Measurements from ENCODE around the gene SEMA3A. TPM values are rescaled to one million over a fixed set of nuclear protein-coding genes. Genes with fewer than 3 reads are reported as not detected.

Gene SEMA3A
- total and polyA plus RNA-seq, 4 experiments from 2014 or later = 0.26 to 0.78 (median 0.38) TPM; not detected in 1

DNA sequence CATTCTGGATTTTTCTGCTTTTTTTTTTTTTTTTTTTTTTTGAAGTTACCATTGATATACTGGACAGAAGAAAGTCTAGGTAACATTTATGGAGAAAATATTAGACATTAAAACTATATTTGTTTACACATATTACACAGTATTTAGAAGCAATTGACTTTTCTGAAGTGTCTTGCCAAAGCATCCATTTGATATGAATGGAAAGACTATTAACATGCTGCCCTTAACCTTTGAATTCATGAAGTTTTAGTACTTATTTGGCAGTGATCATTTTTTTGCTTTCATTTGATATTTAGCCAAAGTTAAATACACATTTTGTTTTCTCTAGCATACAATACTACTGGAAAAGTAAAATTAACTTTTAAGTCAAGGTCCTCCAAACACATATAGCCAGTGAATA lies 210.0 kb downstream of the SEMA3A start:
- POLR2A ChIA-PET (ENCODE audit: partially characterized antibody) = no interaction called here
- H3K9me3 Mint-ChIP-seq = peaks cover 0 to 2% (median 0%) of the 10 kb centered on the region in 8 donors
- no peaks in the 10 kb centered on the region for H3K27me3 Mint-ChIP-seq
- H3K4me3 Mint-ChIP-seq = no peak overlapping the region
- H3K4me1 Mint-ChIP-seq = no peaks in the 10 kb centered on the region
- Histone ChIP-seq H3K27me3 (ENCODE audit: insufficient read depth, low read length) (no peaks in the 10 kb centered on the region), H3K4me1 (ENCODE audit: insufficient read depth, low read length) (no peaks in the 10 kb centered on the region), H3K4me3 (ENCODE audit: low read length in 2 of 2) (no peak overlapping the region), H3K27ac (ENCODE audit: low read depth, low read length) (no peak overlapping the region), H3K9me3 (ENCODE audit: control insufficient read depth in 1 of 2, low read length in 2 of 2) (no peaks in the 10 kb centered on the region), H3K36me3 (ENCODE audit: insufficient read depth, low read length) (no peaks in the 10 kb centered on the region)
- intact Hi-C loops (cut with micrococcal nuclease) = no loop called here
- H3K36me3 Mint-ChIP-seq = no peaks in the 10 kb centered on the region
- CTCF ChIA-PET (ENCODE audit: partially characterized antibody) = no interaction called here
- no peak overlapping the region for H3K27ac Mint-ChIP-seq
- DNase-seq = no peak

DNA sequence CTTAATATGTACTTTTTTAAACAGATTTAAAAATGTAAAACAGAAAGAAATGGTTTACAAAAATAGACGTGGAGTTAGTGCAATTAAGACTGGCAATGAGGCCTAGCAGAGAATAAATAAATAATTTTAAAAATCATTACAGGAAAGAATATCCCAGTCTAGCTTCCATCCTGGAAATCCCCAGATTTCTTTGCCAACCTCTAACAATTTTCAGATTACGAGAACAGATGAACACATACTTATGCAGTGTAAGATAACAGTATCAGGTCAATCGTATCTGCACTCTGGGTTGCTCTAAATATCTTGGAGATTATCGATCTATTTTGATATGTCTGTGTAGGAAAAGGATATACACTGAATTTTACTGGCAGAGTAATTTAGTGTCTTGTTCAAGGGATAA lies 210.5 kb downstream of the SEMA3A start:
- H3K27me3 ChIP-seq (ENCODE audit: insufficient read depth, low read length) = no peaks in the 10 kb centered on the region
- intact Hi-C loops (cut with micrococcal nuclease) = no loop called here
- POLR2A ChIA-PET (ENCODE audit: partially characterized antibody) = no interaction called here
- Mint-ChIP-seq H3K4me1 (no peaks in the 10 kb centered on the region), H3K4me3 (no peak overlapping the region), H3K36me3 (no peaks in the 10 kb centered on the region), H3K9me3 (peaks cover 0 to 2% (median 0%) of the 10 kb centered on the region in 8 donors), H3K27me3 (no peaks in the 10 kb centered on the region), H3K27ac (no peak overlapping the region)
- CTCF ChIA-PET (ENCODE audit: partially characterized antibody) = no interaction called here
- no peak overlapping the region for H3K4me3 ChIP-seq (ENCODE audit: low read length in 2 of 2)
- no peaks in the 10 kb centered on the region for H3K36me3 ChIP-seq (ENCODE audit: insufficient read depth, low read length)
- no peaks in the 10 kb centered on the region for H3K4me1 ChIP-seq (ENCODE audit: insufficient read depth, low read length)
- H3K9me3 ChIP-seq (ENCODE audit: control insufficient read depth in 1 of 2, low read length in 2 of 2) = no peaks in the 10 kb centered on the region
- no peak overlapping the region for H3K27ac ChIP-seq (ENCODE audit: low read depth, low read length)
- no peak for DNase-seq

DNA sequence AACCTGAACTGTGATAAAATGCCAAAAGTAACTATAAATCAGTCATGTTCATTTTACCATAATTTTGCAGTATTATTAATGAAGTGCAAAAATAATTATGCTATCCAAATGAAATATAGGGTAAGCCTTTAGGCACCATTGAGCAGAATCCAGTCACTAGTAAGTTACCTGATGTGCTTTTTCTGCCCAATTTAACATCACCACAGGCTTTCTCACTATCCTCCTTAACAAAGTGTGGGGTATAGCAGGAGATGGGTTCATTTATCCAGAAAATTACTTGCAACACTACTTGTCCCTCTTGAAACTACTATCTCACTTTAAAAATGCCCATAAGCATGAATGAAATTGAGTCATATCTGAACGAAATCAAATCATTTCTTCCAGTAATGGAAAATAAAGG lies 211.0 kb downstream of the SEMA3A start:
- no peak for DNase-seq
- Histone ChIP-seq H3K4me3 (ENCODE audit: low read length in 2 of 2) (no peak overlapping the region), H3K27me3 (ENCODE audit: insufficient read depth, low read length) (no peaks in the 10 kb centered on the region), H3K27ac (ENCODE audit: low read depth, low read length) (no peak overlapping the region), H3K4me1 (ENCODE audit: insufficient read depth, low read length) (no peaks in the 10 kb centered on the region), H3K9me3 (ENCODE audit: control insufficient read depth in 1 of 2, low read length in 2 of 2) (no peaks in the 10 kb centered on the region), H3K36me3 (ENCODE audit: insufficient read depth, low read length) (no peaks in the 10 kb centered on the region)
- H3K27ac Mint-ChIP-seq = no peak overlapping the region
- H3K27me3 Mint-ChIP-seq = no peaks in the 10 kb centered on the region
- H3K9me3 Mint-ChIP-seq = peaks cover 0 to 2% (median 0%) of the 10 kb centered on the region in 8 donors
- intact Hi-C loops (cut with micrococcal nuclease) = no loop called here
- H3K4me3 Mint-ChIP-seq = no peak overlapping the region
- no peaks in the 10 kb centered on the region for H3K36me3 Mint-ChIP-seq
- CTCF ChIA-PET (ENCODE audit: partially characterized antibody) = no interaction called here
- POLR2A ChIA-PET (ENCODE audit: partially characterized antibody) = no interaction called here
- no peaks in the 10 kb centered on the region for H3K4me1 Mint-ChIP-seq

DNA sequence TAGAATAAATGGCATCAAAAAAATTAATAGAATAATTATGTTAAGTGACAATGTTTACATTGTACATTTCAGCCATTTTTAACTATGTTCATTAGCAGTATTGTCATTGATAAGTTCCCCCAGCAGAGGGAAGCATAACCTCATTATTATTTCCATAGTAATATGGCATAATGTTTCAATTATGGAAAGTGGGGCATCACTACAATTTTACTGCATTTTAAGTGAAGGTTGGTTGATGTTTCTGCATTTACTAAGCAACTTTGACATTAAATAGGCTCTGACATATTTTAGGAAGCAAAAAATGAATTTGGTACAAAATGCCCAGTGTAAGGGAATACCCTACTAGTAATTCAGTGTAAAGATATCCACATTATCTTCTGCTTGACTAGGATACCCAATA lies 218.3 kb downstream of the SEMA3A start:
- H3K9me3 ChIP-seq (ENCODE audit: control insufficient read depth in 1 of 2, low read length in 2 of 2) = no peaks in the 10 kb centered on the region
- no peaks in the 10 kb centered on the region for H3K4me1 ChIP-seq (ENCODE audit: insufficient read depth, low read length)
- Mint-ChIP-seq H3K4me3 (no peak overlapping the region), H3K27me3 (no peaks in the 10 kb centered on the region), H3K4me1 (no peaks in the 10 kb centered on the region), H3K9me3 (peaks cover 0 to 2% (median 0%) of the 10 kb centered on the region in 8 donors), H3K36me3 (no peaks in the 10 kb centered on the region), H3K27ac (no peak overlapping the region)
- intact Hi-C loops (cut with micrococcal nuclease) = loop anchor here (1.0 to 5.0 kb wide), 3 partner anchors 213 to 1047 kb away; no protein-coding TSS in a partner anchor
- peak in 4 of 5 donors; percentile 18 to 33 (median 24) for DNase-seq
- POLR2A ChIA-PET (ENCODE audit: partially characterized antibody) = no interaction called here
- no peak overlapping the region for H3K27ac ChIP-seq (ENCODE audit: low read depth, low read length)
- H3K4me3 ChIP-seq (ENCODE audit: low read length in 2 of 2) = no peak overlapping the region
- no peaks in the 10 kb centered on the region for H3K27me3 ChIP-seq (ENCODE audit: insufficient read depth, low read length)
- no peaks in the 10 kb centered on the region for H3K36me3 ChIP-seq (ENCODE audit: insufficient read depth, low read length)
- CTCF ChIA-PET (ENCODE audit: partially characterized antibody) = no interaction called here

DNA sequence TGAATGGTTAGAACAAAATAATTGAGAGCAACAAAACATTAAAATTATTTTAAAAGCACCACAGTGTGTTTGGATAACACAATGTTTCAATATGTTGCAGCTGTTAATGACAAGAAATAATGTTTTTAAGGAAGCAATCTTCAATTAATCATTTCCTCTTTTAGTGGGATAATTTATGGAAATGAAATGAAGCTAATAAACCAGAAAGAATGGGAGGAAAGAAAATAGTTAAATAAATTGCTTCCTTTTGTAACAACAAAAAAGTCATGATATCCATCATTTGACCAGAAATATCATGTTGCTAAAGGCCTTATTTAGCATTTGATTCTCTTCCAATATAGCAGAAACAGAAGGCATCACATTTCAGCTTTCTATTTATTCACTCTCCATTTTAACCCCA lies 224.5 kb downstream of the SEMA3A start:
- intact Hi-C loops (cut with micrococcal nuclease) = no loop called here
- ChIA-PET POLR2A (ENCODE audit: partially characterized antibody) (no interaction called here), CTCF (ENCODE audit: partially characterized antibody) (interaction anchor here (0.8 kb wide), 1 partner anchor 33 kb away, joined by 3 read pairs; no protein-coding TSS in a partner anchor)
- no peak overlapping the region for H3K4me3 ChIP-seq (ENCODE audit: low read length in 2 of 2)
- H3K4me1 ChIP-seq (ENCODE audit: insufficient read depth, low read length) = no peaks in the 10 kb centered on the region
- Mint-ChIP-seq H3K27ac (no peak overlapping the region), H3K9me3 (peaks cover 0 to 4% (median 0%) of the 10 kb centered on the region in 8 donors), H3K4me1 (no peaks in the 10 kb centered on the region), H3K36me3 (no peaks in the 10 kb centered on the region), H3K4me3 (no peak overlapping the region), H3K27me3 (no peaks in the 10 kb centered on the region)
- H3K27me3 ChIP-seq (ENCODE audit: insufficient read depth, low read length) = no peaks in the 10 kb centered on the region
- no peak overlapping the region for H3K27ac ChIP-seq (ENCODE audit: low read depth, low read length)
- DNase-seq = no peak
- no peaks in the 10 kb centered on the region for H3K36me3 ChIP-seq (ENCODE audit: insufficient read depth, low read length)
- H3K9me3 ChIP-seq (ENCODE audit: control insufficient read depth in 1 of 2, low read length in 2 of 2) = no peaks in the 10 kb centered on the region

DNA sequence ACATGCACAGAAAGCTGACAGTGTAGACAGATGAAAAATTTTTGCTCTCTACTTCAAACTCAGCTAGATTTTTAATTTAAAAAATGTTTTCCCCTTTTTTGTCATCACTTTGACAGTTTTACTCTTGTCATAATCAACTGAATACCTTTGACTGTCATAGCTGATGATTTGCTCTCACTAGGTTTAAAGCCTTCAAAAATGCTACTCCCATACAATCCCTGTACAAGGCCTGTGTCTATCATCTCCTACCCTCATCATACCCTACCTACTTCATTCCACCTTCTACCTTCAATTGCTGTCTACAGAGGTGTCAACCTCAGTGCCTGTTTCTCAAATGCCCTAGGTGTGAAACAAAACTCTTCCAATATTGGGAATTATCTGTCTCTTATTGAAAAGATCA lies 230.3 kb downstream of the SEMA3A start:
- Histone ChIP-seq H3K36me3 (ENCODE audit: insufficient read depth, low read length) (no peaks in the 10 kb centered on the region), H3K27ac (ENCODE audit: low read depth, low read length) (no peak overlapping the region), H3K4me3 (ENCODE audit: low read length in 2 of 2) (no peak overlapping the region), H3K9me3 (ENCODE audit: control insufficient read depth in 1 of 2, low read length in 2 of 2) (no peaks in the 10 kb centered on the region), H3K27me3 (ENCODE audit: insufficient read depth, low read length) (no peaks in the 10 kb centered on the region), H3K4me1 (ENCODE audit: insufficient read depth, low read length) (no peaks in the 10 kb centered on the region)
- intact Hi-C loops (cut with micrococcal nuclease) = no loop called here
- Mint-ChIP-seq H3K4me1 (no peaks in the 10 kb centered on the region), H3K27me3 (no peaks in the 10 kb centered on the region), H3K36me3 (no peaks in the 10 kb centered on the region), H3K4me3 (no peak overlapping the region), H3K27ac (no peak overlapping the region), H3K9me3 (peaks cover 0 to 4% (median 0%) of the 10 kb centered on the region in 8 donors)
- ChIA-PET CTCF (ENCODE audit: partially characterized antibody) (no interaction called here), POLR2A (ENCODE audit: partially characterized antibody) (no interaction called here)
- DNase-seq = no peak

DNA sequence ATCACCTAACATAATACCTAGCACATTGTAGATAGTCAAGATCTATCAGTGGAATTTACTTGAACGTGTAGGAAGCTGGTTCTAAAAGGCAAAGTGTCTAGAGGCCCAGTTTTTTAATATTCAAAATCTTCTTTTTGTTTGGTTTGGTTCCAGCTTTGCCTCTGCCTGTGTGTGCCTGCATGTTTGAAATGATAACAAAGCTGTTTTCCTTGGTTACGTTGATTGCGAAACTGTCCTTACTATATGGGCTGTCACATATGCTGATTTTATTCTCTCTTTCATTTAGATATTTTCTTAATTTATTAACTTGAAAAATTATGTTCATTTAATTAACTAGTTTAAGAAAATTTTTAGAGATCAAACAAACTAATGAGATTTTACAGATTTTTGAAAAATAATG lies 237.3 kb downstream of the SEMA3A start:
- Mint-ChIP-seq H3K27ac (no peak overlapping the region), H3K4me3 (no peak overlapping the region), H3K27me3 (no peaks in the 10 kb centered on the region), H3K9me3 (peaks cover 0 to 3% (median 0%) of the 10 kb centered on the region in 8 donors), H3K4me1 (no peaks in the 10 kb centered on the region), H3K36me3 (no peaks in the 10 kb centered on the region)
- no peaks in the 10 kb centered on the region for H3K36me3 ChIP-seq (ENCODE audit: insufficient read depth, low read length)
- no peaks in the 10 kb centered on the region for H3K27me3 ChIP-seq (ENCODE audit: insufficient read depth, low read length)
- ChIA-PET POLR2A (ENCODE audit: partially characterized antibody) (no interaction called here), CTCF (ENCODE audit: partially characterized antibody) (no interaction called here)
- H3K9me3 ChIP-seq (ENCODE audit: control insufficient read depth in 1 of 2, low read length in 2 of 2) = no peaks in the 10 kb centered on the region
- DNase-seq = no peak
- intact Hi-C loops (cut with micrococcal nuclease) = no loop called here
- H3K4me3 ChIP-seq (ENCODE audit: low read length in 2 of 2) = no peak overlapping the region
- H3K4me1 ChIP-seq (ENCODE audit: insufficient read depth, low read length) = no peaks in the 10 kb centered on the region
- no peak overlapping the region for H3K27ac ChIP-seq (ENCODE audit: low read depth, low read length)

DNA sequence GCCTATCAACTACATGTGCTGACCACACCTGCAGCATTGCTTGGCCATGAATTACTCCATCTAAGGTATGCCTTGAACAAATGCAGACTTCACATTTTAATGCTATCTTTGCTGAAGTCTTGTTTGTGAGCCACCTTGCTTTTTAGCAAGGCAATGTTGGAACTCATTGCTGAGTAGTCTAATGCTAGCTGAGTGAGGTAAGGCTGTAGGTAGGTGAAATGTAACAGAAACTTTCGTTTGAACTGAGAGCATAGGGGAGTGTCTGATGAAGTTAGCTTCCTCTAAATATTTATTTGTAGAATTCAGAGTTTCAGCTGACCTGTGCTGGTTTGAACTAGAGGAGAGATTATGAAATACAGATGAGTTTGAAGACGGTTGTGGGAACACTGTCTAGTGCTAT lies 238.5 kb downstream of the SEMA3A start:
- no peak overlapping the region for H3K4me3 Mint-ChIP-seq
- Histone ChIP-seq H3K27me3 (ENCODE audit: insufficient read depth, low read length) (no peaks in the 10 kb centered on the region), H3K27ac (ENCODE audit: low read depth, low read length) (no peak overlapping the region), H3K36me3 (ENCODE audit: insufficient read depth, low read length) (no peaks in the 10 kb centered on the region), H3K4me1 (ENCODE audit: insufficient read depth, low read length) (no peaks in the 10 kb centered on the region), H3K4me3 (ENCODE audit: low read length in 2 of 2) (no peak overlapping the region), H3K9me3 (ENCODE audit: control insufficient read depth in 1 of 2, low read length in 2 of 2) (no peaks in the 10 kb centered on the region)
- CTCF ChIA-PET (ENCODE audit: partially characterized antibody) = no interaction called here
- H3K9me3 Mint-ChIP-seq = peaks cover 0 to 3% (median 0%) of the 10 kb centered on the region in 8 donors
- DNase-seq = no peak
- no peak overlapping the region for H3K27ac Mint-ChIP-seq
- POLR2A ChIA-PET (ENCODE audit: partially characterized antibody) = no interaction called here
- no peaks in the 10 kb centered on the region for H3K27me3 Mint-ChIP-seq
- no peaks in the 10 kb centered on the region for H3K36me3 Mint-ChIP-seq
- intact Hi-C loops (cut with micrococcal nuclease) = no loop called here
- H3K4me1 Mint-ChIP-seq = no peaks in the 10 kb centered on the region

Measured in CD4-positive, alpha-beta memory T cell (primary cell).